ENCODE results near the gene HOXD3.

Gene HOXD3

GRCh38 chr2:176173567-176174381 lies 16.7 kb downstream of the HOXD3 start:
- no peaks in the 10 kb centered on the region for H3K9me3 ChIP-seq (replicated peaks; ENCODE audit: insufficient read depth, low read length)
- H3K9ac ChIP-seq (ENCODE audit: low read length), result no peak overlapping the region
- H2AFZ ChIP-seq (ENCODE audit: low read length), result no peak overlapping the region
- H3F3A ChIP-seq (ENCODE audit: insufficient read depth, low read length), result no peaks in the 10 kb centered on the region
- H4K20me1 ChIP-seq (ENCODE audit: insufficient read depth, low read length), result no peaks in the 10 kb centered on the region
- H3K4me2 ChIP-seq (ENCODE audit: low read depth, low read length), result no peak overlapping the region
- no peaks in the 10 kb centered on the region for H3K9me2 ChIP-seq (replicated peaks; ENCODE audit: insufficient read depth, low read length)
- no peak for DNase-seq
- TF ChIP-seq EZH2phosphoT487 (IDR thresholded peaks at IDR 0.05; ENCODE audit: low read length), result no peak
- H3K27me3 ChIP-seq (replicated peaks; ENCODE audit: insufficient read depth, low read length), result no peaks in the 10 kb centered on the region
- no peaks in the 10 kb centered on the region for H3K4me1 ChIP-seq (ENCODE audit: low read length)
- H3K27ac ChIP-seq (ENCODE audit: low read length), result no peak overlapping the region
- H3K36me3 ChIP-seq (replicated peaks; ENCODE audit: insufficient read depth, low read length), result no peaks in the 10 kb centered on the region
- no peaks in the 10 kb centered on the region for H3K79me2 ChIP-seq (ENCODE audit: low read length)
- H3K4me3 ChIP-seq (ENCODE audit: low read length), result no peak overlapping the region

- Histone ChIP-seq H3K9me3 (replicated peaks; ENCODE audit: insufficient read depth, low read length) (no peaks in the 10 kb centered on the region), H3K9me2 (replicated peaks; ENCODE audit: insufficient read depth, low read length) (no peaks in the 10 kb centered on the region), H3K36me3 (replicated peaks; ENCODE audit: insufficient read depth, low read length) (no peaks in the 10 kb centered on the region), H3K4me2 (ENCODE audit: low read depth, low read length) (no peak overlapping the region), H4K20me1 (ENCODE audit: insufficient read depth, low read length) (no peaks in the 10 kb centered on the region), H3K4me1 (ENCODE audit: low read length) (no peaks in the 10 kb centered on the region), H3K27me3 (replicated peaks; ENCODE audit: insufficient read depth, low read length) (no peaks in the 10 kb centered on the region), H3F3A (ENCODE audit: insufficient read depth, low read length) (no peaks in the 10 kb centered on the region), H3K79me2 (ENCODE audit: low read length) (no peaks in the 10 kb centered on the region), H2AFZ (ENCODE audit: low read length) (no peak overlapping the region), H3K9ac (ENCODE audit: low read length) (no peak overlapping the region), H3K27ac (ENCODE audit: low read length) (no peak overlapping the region), H3K4me3 (ENCODE audit: low read length) (no peak overlapping the region)
- no peak for DNase-seq
- TF ChIP-seq CTCF (IDR thresholded peaks at IDR 0.05; ENCODE audit: low read length) (no peak), EZH2phosphoT487 (IDR thresholded peaks at IDR 0.05; ENCODE audit: low read length) (no peak)
These were observed 17.3 kb downstream of the HOXD3 start for GRCh38 chr2:176174382-176174823.

GRCh38 chr2:176174824-176175708 lies 18.0 kb downstream of the HOXD3 start:
- H2AFZ ChIP-seq (ENCODE audit: low read length), result no peak overlapping the region
- H3F3A ChIP-seq (ENCODE audit: insufficient read depth, low read length), result no peaks in the 10 kb centered on the region
- H4K20me1 ChIP-seq (ENCODE audit: insufficient read depth, low read length), result no peaks in the 10 kb centered on the region
- H3K36me3 ChIP-seq (replicated peaks; ENCODE audit: insufficient read depth, low read length), result no peaks in the 10 kb centered on the region
- no peaks in the 10 kb centered on the region for H3K79me2 ChIP-seq (ENCODE audit: low read length)
- H3K4me1 ChIP-seq (ENCODE audit: low read length), result no peaks in the 10 kb centered on the region
- H3K4me2 ChIP-seq (ENCODE audit: low read depth, low read length), result no peak overlapping the region
- no peaks in the 10 kb centered on the region for H3K27me3 ChIP-seq (replicated peaks; ENCODE audit: insufficient read depth, low read length)
- DNase-seq, result no peak
- TF ChIP-seq CTCF (IDR thresholded peaks at IDR 0.05; ENCODE audit: low read length), result no peak
- TF ChIP-seq EZH2 (optimal IDR thresholded peaks at IDR 0.05; ENCODE audit: low read depth, low read length), result no peak
- H3K9ac ChIP-seq (ENCODE audit: low read length), result no peak overlapping the region
- H3K4me3 ChIP-seq (ENCODE audit: low read length), result no peak overlapping the region
- no peaks in the 10 kb centered on the region for H3K9me2 ChIP-seq (replicated peaks; ENCODE audit: insufficient read depth, low read length)
- no peaks in the 10 kb centered on the region for H3K9me3 ChIP-seq (replicated peaks; ENCODE audit: insufficient read depth, low read length)
- H3K27ac ChIP-seq (ENCODE audit: low read length), result no peak overlapping the region
